MCF 10A (cell line): Measurements from ENCODE around the gene ADM. TPM values are rescaled to one million over a fixed set of nuclear protein-coding genes. Genes with fewer than 3 reads are reported as not detected.

Source experiments
- BruUV-seq: library from RNA; stranded (reverse); fragments of 400-500 nt; replicated peaks from 2 replicates; lab custom pipeline; 2021; lab: Mats Ljungman, UMichigan
- CTCF ChIA-PET: fragments of 300-600 bp; sonication (Branson Sonifier 250); formaldehyde crosslinking; extraction: SDS; loops from one replicate; lab custom pipeline; 2021; ENCODE audit warnings: antibody characterized with exemption, inconsistent platforms; lab: Yijun Ruan, JAX
- POLR2A ChIA-PET: fragments of 300-600, 350-650 bp; sonication (Branson Sonifier 250); formaldehyde crosslinking; extraction: SDS; loops from one replicate; lab custom pipeline; 2020; ENCODE audit warnings: antibody characterized with exemption, inconsistent platforms; lab: Yijun Ruan, JAX
- DNase-seq: peaks from one replicate; pipeline ENCODE4 v3.0.0-alpha.2; 2018; ENCODE audit not compliant: unreplicated experiment
- H3K27ac Mint-ChIP-seq: one replicate; pipeline ENCODE4 v1.8.0; 2022; ENCODE audit warnings: mild to moderate bottlenecking, low read depth, mixed read lengths; ENCODE audit not compliant: unreplicated experiment
- H3K27me3 Mint-ChIP-seq: one replicate; pipeline ENCODE4 v1.8.0; 2022; ENCODE audit warnings: mixed read lengths; ENCODE audit not compliant: insufficient read depth, unreplicated experiment
- H3K36me3 Mint-ChIP-seq: one replicate; pipeline ENCODE4 v1.8.0; 2022; ENCODE audit warnings: mild to moderate bottlenecking, moderate library complexity, mixed read lengths; ENCODE audit not compliant: insufficient read depth, unreplicated experiment
- H3K4me1 Mint-ChIP-seq: one replicate; pipeline ENCODE4 v1.8.0; 2022; ENCODE audit warnings: mixed read lengths; ENCODE audit not compliant: insufficient read depth, unreplicated experiment
- H3K4me3 Mint-ChIP-seq: one replicate; pipeline ENCODE4 v1.8.0; 2022; ENCODE audit warnings: mild to moderate bottlenecking, moderate library complexity, mixed read lengths; ENCODE audit not compliant: unreplicated experiment
- H3K9me3 Mint-ChIP-seq: one replicate; pipeline ENCODE4 v1.8.0; 2022; ENCODE audit warnings: mixed read lengths; ENCODE audit not compliant: unreplicated experiment
- CTCF ChIP-seq: fragments of 200-600 bp; IDR thresholded peaks from one replicate; pipeline ENCODE4 v1.8.0; 2022; ENCODE audit warnings: antibody characterized with exemption, mild to moderate bottlenecking; ENCODE audit not compliant: unreplicated experiment
- intact Hi-C: fragments of 100-400 bp; cut with micrococcal nuclease; formaldehyde crosslinking; loops from 2 replicates; pipeline ENCODE4 v1.14.1; 2022
- total RNA-seq: library from RNA; stranded (reverse); gene quantifications from 2 replicates; pipeline ENCODE4 v1.2.3, GENCODE V29; 2022

The ADM gene
- total RNA-seq, 1 experiment from 2014 or later: 8.7 TPM

GRCh38 chr11:10288881-10289764 lies 15.8 kb upstream of the ADM start:
- no peak for DNase-seq
- no peaks in the 10 kb centered on the region for H3K9me3 Mint-ChIP-seq
- ChIA-PET POLR2A (interaction anchor here (0.7 to 1.5 kb wide), 5 partner anchors 14 to 16 kb away, joined by 3 to 4 read pairs (median 3); partner anchors contain the start of gene ADM), CTCF (interaction anchor here (0.5 to 0.7 kb wide), 3 partner anchors 23 to 209 kb away, joined by 3 read pairs; no protein-coding TSS in a partner anchor)
- peaks cover 29% of the 10 kb centered on the region for H3K4me1 Mint-ChIP-seq
- BruUV-seq: no TSS peak
- H3K27me3 Mint-ChIP-seq: no peaks in the 10 kb centered on the region
- H3K27ac Mint-ChIP-seq: no peak overlapping the region
- no peak overlapping the region for H3K4me3 Mint-ChIP-seq
- peaks cover 5% of the 10 kb centered on the region for H3K36me3 Mint-ChIP-seq
- TF ChIP-seq CTCF: no peak
- intact Hi-C loops: no loop called here

- intact Hi-C loops: no loop called here
- Mint-ChIP-seq H3K4me1 (peaks cover 25% of the 10 kb centered on the region), H3K4me3 (no peak overlapping the region), H3K9me3 (no peaks in the 10 kb centered on the region), H3K27me3 (no peaks in the 10 kb centered on the region), H3K36me3 (peaks cover 5% of the 10 kb centered on the region), H3K27ac (no peak overlapping the region)
- no peak for DNase-seq
- ChIA-PET CTCF (interaction anchor here (0.7 kb wide), 1 partner anchor 23 kb away, joined by 3 read pairs; no protein-coding TSS in a partner anchor), POLR2A (interaction anchor here (0.7 to 1.5 kb wide), 3 partner anchors 13 to 460 kb away, joined by 3 to 4 read pairs (median 3); partner anchors contain the start of gene ADM)
- no TSS peak for BruUV-seq
- TF ChIP-seq CTCF: no peak
Measured at GRCh38 chr11:10289765-10290380, 15.0 kb upstream of the ADM start.

- Mint-ChIP-seq H3K4me3 (peak overlapping the region; percentile 36), H3K9me3 (no peaks in the 10 kb centered on the region), H3K27me3 (no peaks in the 10 kb centered on the region), H3K36me3 (no peaks in the 10 kb centered on the region), H3K27ac (no peak overlapping the region), H3K4me1 (peaks cover 25% of the 10 kb centered on the region)
- no peak for DNase-seq
- CTCF ChIA-PET: interaction anchor here (1.0 to 1.6 kb wide), 5 partner anchors 11 to 84 kb away, joined by 4 to 8 read pairs (median 6); no protein-coding TSS in a partner anchor
- intact Hi-C loops: no loop called here
- no peak for TF ChIP-seq CTCF
- BruUV-seq: no TSS peak
- POLR2A ChIA-PET: interaction anchor here (0.7 to 8.5 kb wide), 8 partner anchors 10 to 307 kb away, joined by 3 to 217 read pairs (median 4); partner anchors contain the start of gene ADM
Measured at GRCh38 chr11:10291801-10292638, 12.9 kb upstream of the ADM start.
